H1 (cell line): ENCODE measurements around the gene ARPC2. TPM values are rescaled to one million over a fixed set of nuclear protein-coding genes. Genes with fewer than 3 reads are reported as not detected.
A peak's percentile ranks its signal among the peaks of the same experiment; 100 is the strongest.

Experiments
- CTCF ChIA-PET: fragments of 300-600 bp; sonication (Branson Sonifier 250); formaldehyde crosslinking; loops from one replicate; lab custom pipeline; 2021; ENCODE audit not compliant: partially characterized antibody; lab: Charles Lee
- POLR2A ChIA-PET: fragments of 300-600 bp; sonication (Branson Sonifier 250); formaldehyde crosslinking; loops from one replicate; lab custom pipeline; 2021; ENCODE audit warnings: inconsistent platforms; ENCODE audit not compliant: partially characterized antibody; lab: Charles Lee
- DNase-seq, 2 experiments: peaks; one replicate each; pipeline versions ENCODE4 v3.0.0 to v3.0.0-alpha.2; 2010 to 2022; ENCODE audit warnings: low spot score in 2 of 2, low read depth in 1 of 2, mixed read lengths in 1 of 2
- FAIRE-seq: peaks from 2 replicates; lab custom pipeline; 2011; peaks lifted over from hg19 to GRCh38; lab: Jason Lieb, UNC
- H2AFZ ChIP-seq: 2 replicates; pipeline ENCODE4 v1.8.1; 2012; ENCODE audit warnings: low read length, inconsistent platforms
- H2AK5ac ChIP-seq: 2 replicates; pipeline ENCODE4 v1.6.1; 2013; ENCODE audit warnings: low read depth, low read length
- H2BK120ac ChIP-seq: replicated peaks from 2 replicates; pipeline ENCODE3; 2013; ENCODE audit warnings: low read depth, low read length, inconsistent platforms
- H2BK12ac ChIP-seq: 2 replicates; pipeline ENCODE4 v1.6.1; 2013; ENCODE audit warnings: low read depth, low read length
- H2BK15ac ChIP-seq: 2 replicates; pipeline ENCODE4 v1.6.1; 2013; ENCODE audit warnings: low read length
- H2BK20ac ChIP-seq: 2 replicates; pipeline ENCODE4 v1.6.1; 2013; ENCODE audit warnings: low read length
- H2BK5ac ChIP-seq: 2 replicates; pipeline ENCODE4 v1.6.1; 2013; ENCODE audit warnings: low read depth, low read length
- H3K14ac ChIP-seq: 2 replicates; pipeline ENCODE4 v1.6.1; 2013; ENCODE audit warnings: inconsistent platforms; ENCODE audit not compliant: insufficient read length
- H3K18ac ChIP-seq: 2 replicates; pipeline ENCODE4 v1.6.1; 2013; ENCODE audit warnings: low read length; ENCODE audit errors: extremely low read depth
- H3K23ac ChIP-seq: 2 replicates; pipeline ENCODE4 v1.6.1; 2013; ENCODE audit warnings: inconsistent platforms; ENCODE audit not compliant: insufficient read length
- H3K23me2 ChIP-seq: 2 replicates; pipeline ENCODE4 v1.6.1; 2013; ENCODE audit warnings: low read depth, low read length
- H3K27ac ChIP-seq: 2 replicates; pipeline ENCODE4 v1.6.1; 2011; ENCODE audit warnings: low read depth, low read length, inconsistent platforms
- H3K27me3 ChIP-seq, 4 experiments: replicated peaks in 1 of 4; 1 replicate in 1 of 4; 2 replicates in 3 of 4; pipeline versions ENCODE4 v1.6.1 to v1.8.1; 2011 to 2013; ENCODE audit warnings: low read length in 3 of 4, mild to moderate bottlenecking in 3 of 4, inconsistent platforms in 2 of 4, mixed read lengths in 2 of 4, moderate library complexity in 1 of 4; ENCODE audit not compliant: control insufficient read depth in 3 of 4, insufficient read depth in 3 of 4; ENCODE audit errors: extremely low read depth in 1 of 4
- H3K36me3 ChIP-seq, 4 experiments: 2 replicates each; pipeline versions ENCODE4 v1.6.1 to v1.8.1; 2011 to 2013; ENCODE audit warnings: mild to moderate bottlenecking in 4 of 4, low read length in 3 of 4, moderate library complexity in 2 of 4, control low read depth in 1 of 4, inconsistent platforms in 1 of 4; ENCODE audit not compliant: insufficient read depth in 4 of 4, control insufficient read depth in 2 of 4
- H3K4ac ChIP-seq: replicated peaks from 2 replicates; pipeline ENCODE3; 2013; ENCODE audit warnings: low read length, low read depth, mixed read lengths, inconsistent platforms; ENCODE audit not compliant: insufficient read length
- H3K4me1 ChIP-seq, 4 experiments: replicated peaks in 1 of 4; 1 replicate in 1 of 4; 2 replicates in 3 of 4; pipeline versions ENCODE4 v1.6.1 to v1.8.1; 2011 to 2013; ENCODE audit warnings: low read length in 3 of 4, inconsistent platforms in 2 of 4, mixed read lengths in 1 of 4; ENCODE audit not compliant: insufficient read depth in 4 of 4, control insufficient read depth in 3 of 4
- H3K4me2 ChIP-seq, 2 experiments: 2 replicates each; pipeline versions ENCODE4 v1.6.1 to v1.8.1; 2011 to 2013; ENCODE audit warnings: low read depth in 2 of 2, low read length in 2 of 2, control low read depth in 1 of 2, inconsistent platforms in 1 of 2, mild to moderate bottlenecking in 1 of 2; ENCODE audit not compliant: insufficient read depth in 1 of 2
- H3K4me3 ChIP-seq, 4 experiments: fragments of 200-600, 300-600 bp in 1 of 4; sonication (generic), shearing (Covaris generic), sonication (Bioruptor Twin) in 1 of 4; 2 replicates each; pipeline versions ENCODE4 v1.5.1 to v1.8.1; 2011 to 2016; ENCODE audit warnings: low read length in 4 of 4, low read depth in 3 of 4, control low read depth in 2 of 4, inconsistent platforms in 2 of 4, mild to moderate bottlenecking in 2 of 4, mixed read lengths in 1 of 4, moderate library complexity in 1 of 4; ENCODE audit not compliant: insufficient read depth in 2 of 4; ENCODE audit errors: extremely low read depth in 1 of 4
- H3K56ac ChIP-seq: replicated peaks from 2 replicates; pipeline ENCODE3; 2013; ENCODE audit warnings: low read depth, mild to moderate bottlenecking, mixed read lengths, low read length, inconsistent platforms; ENCODE audit not compliant: insufficient read length
- H3K79me1 ChIP-seq: 2 replicates; pipeline ENCODE4 v1.6.1; 2013; ENCODE audit warnings: low read depth, low read length, control low read depth
- H3K79me2 ChIP-seq, 2 experiments: 2 replicates each; pipeline versions ENCODE4 v1.6.1 to v1.8.1; 2012 to 2013; ENCODE audit warnings: low read length in 2 of 2, mild to moderate bottlenecking in 2 of 2, inconsistent platforms in 1 of 2; ENCODE audit not compliant: insufficient read depth in 2 of 2, control insufficient read depth in 1 of 2
- H3K9ac ChIP-seq, 4 experiments: replicated peaks in 1 of 4; 1 replicate in 1 of 4; 2 replicates in 3 of 4; pipeline versions ENCODE4 v1.6.1 to v1.8.1; 2011 to 2013; ENCODE audit warnings: low read depth in 3 of 4, low read length in 3 of 4, control low read depth in 2 of 4, mild to moderate bottlenecking in 2 of 4, moderate library complexity in 2 of 4, inconsistent platforms in 1 of 4; ENCODE audit errors: extremely low read depth in 1 of 4
- H3K9me3 ChIP-seq, 2 experiments: 2 replicates each; pipeline versions ENCODE4 v1.6.1 to v1.8.1; 2012 to 2013; ENCODE audit warnings: mild to moderate bottlenecking in 2 of 2, moderate library complexity in 2 of 2, control low read depth in 1 of 2, inconsistent platforms in 1 of 2, low read depth in 1 of 2, low read length in 1 of 2, mixed read lengths in 1 of 2; ENCODE audit not compliant: insufficient read depth in 2 of 2
- H4K20me1 ChIP-seq, 2 experiments: replicated peaks in 1 of 2; 2 replicates each; pipeline versions ENCODE3 to v1.8.1; 2011 to 2013; ENCODE audit warnings: inconsistent platforms in 2 of 2, low read length in 2 of 2, mild to moderate bottlenecking in 1 of 2; ENCODE audit not compliant: insufficient read depth in 2 of 2, control insufficient read depth in 1 of 2
- H4K5ac ChIP-seq: 2 replicates; pipeline ENCODE4 v1.6.1; 2013; ENCODE audit warnings: low read length, low read depth, mixed read lengths, inconsistent platforms; ENCODE audit not compliant: insufficient read length
- H4K8ac ChIP-seq: 2 replicates; pipeline ENCODE4 v1.8.0; 2013; ENCODE audit warnings: mild to moderate bottlenecking, moderate library complexity, low read length, inconsistent platforms; ENCODE audit not compliant: insufficient read depth; ENCODE audit errors: extremely low read depth
- H4K91ac ChIP-seq: replicated peaks from 2 replicates; pipeline ENCODE3; 2013; ENCODE audit warnings: low read length, mixed read lengths, inconsistent platforms; ENCODE audit not compliant: insufficient read length
- ASH2L ChIP-seq: fragments of 200-600, 300-600 bp; sonication (generic); IDR thresholded peaks from one replicate; pipeline ENCODE4 v1.7.1; 2017; ENCODE audit warnings: low read length
- CBX8 ChIP-seq: fragments of 300-800, 300-1000 bp; sonication (generic); IDR thresholded peaks from 2 replicates; pipeline ENCODE4 v1.7.1; 2016; ENCODE audit warnings: low read depth, low read length, borderline replicate concordance
- CEBPB ChIP-seq: IDR thresholded peaks from 2 replicates; pipeline ENCODE4 v1.6.1; 2012; ENCODE audit warnings: low read depth, low read length
- KDM4A ChIP-seq: IDR thresholded peaks from one replicate; pipeline ENCODE4 v1.7.1; 2012; ENCODE audit warnings: low read depth, mild to moderate bottlenecking, moderate library complexity, low read length, inconsistent platforms; ENCODE audit not compliant: severe bottlenecking
- POU5F1 ChIP-seq: IDR thresholded peaks from 2 replicates; pipeline ENCODE4 v1.6.1; 2011; ENCODE audit warnings: low read depth, mild to moderate bottlenecking, low read length, moderate library complexity
- RFX5 ChIP-seq: IDR thresholded peaks from 2 replicates; pipeline ENCODE4 v1.6.1; 2011; ENCODE audit warnings: low read depth, low read length, improper control_type of control experiment, borderline replicate concordance
- SIX5 ChIP-seq: IDR thresholded peaks from 2 replicates; pipeline ENCODE4 v1.6.1; 2011; ENCODE audit warnings: mild to moderate bottlenecking, low read depth, low read length
- SP4 ChIP-seq: IDR thresholded peaks from 2 replicates; pipeline ENCODE4 v1.6.1; 2012; ENCODE audit warnings: low read length, inconsistent platforms
- TEAD4 ChIP-seq: IDR thresholded peaks from 2 replicates; pipeline ENCODE4 v1.6.1; 2012; ENCODE audit warnings: low read depth, low read length, inconsistent platforms, mixed read lengths
- USF2 ChIP-seq: IDR thresholded peaks from 2 replicates; pipeline ENCODE4 v1.6.1; 2011; ENCODE audit warnings: low read length, improper control_type of control experiment
- WGBS, 2 experiments: shearing (Covaris generic) in 1 of 2; methylation state at CpG; one replicate each; pipeline versions ENCODE4 v1.1.6 to v1.1.7; 2013 to 2015; ENCODE audit warnings: low lambda C conversion rate in 2 of 2, mixed read lengths in 2 of 2, inconsistent platforms in 1 of 2, low coverage in 1 of 2, missing lambda C conversion rate in 1 of 2; ENCODE audit not compliant: insufficient replicate concordance in 2 of 2, insufficient coverage in 1 of 2, insufficient read length in 1 of 2; ENCODE audit errors: extremely low coverage in 1 of 2, missing lambda C conversion rate in 1 of 2; 5-methylcytosine and 5-hydroxymethylcytosine counted together
- polyA plus RNA-seq, 7 experiments: library from polyadenylated mRNA; depleted of rRNA in 3 of 7; stranded (reverse) in 5 of 7; unstranded in 2 of 7; fragments of >200 nt in 5 of 7; fragments of 200-250 nt in 2 of 7; gene quantifications; 1 replicate in 5 of 7; 2 replicates in 1 of 7; 4 replicates in 1 of 7; pipeline versions ENCODE4 v1.2.1 to v1.2.3, GENCODE V29; 2011 to 2013; ENCODE audit warnings: missing spikeins in 2 of 7, mixed read lengths in 2 of 7
- total RNA-seq: library from RNA; stranded (reverse); fragmentation: NEBNext Ultra II Directional; extraction: Animal tissue kit (Norgen Biotek cat#: 25700); gene quantifications from 2 replicates; pipeline ENCODE4 v1.2.1, GENCODE V29; 2021

ARPC2 gene
- total and polyA plus RNA-seq, 2 of the 8 experiments (the other 6 are each of a cell fraction or from before 2014, with no cell fraction given): 174 to 195 TPM

DNA sequence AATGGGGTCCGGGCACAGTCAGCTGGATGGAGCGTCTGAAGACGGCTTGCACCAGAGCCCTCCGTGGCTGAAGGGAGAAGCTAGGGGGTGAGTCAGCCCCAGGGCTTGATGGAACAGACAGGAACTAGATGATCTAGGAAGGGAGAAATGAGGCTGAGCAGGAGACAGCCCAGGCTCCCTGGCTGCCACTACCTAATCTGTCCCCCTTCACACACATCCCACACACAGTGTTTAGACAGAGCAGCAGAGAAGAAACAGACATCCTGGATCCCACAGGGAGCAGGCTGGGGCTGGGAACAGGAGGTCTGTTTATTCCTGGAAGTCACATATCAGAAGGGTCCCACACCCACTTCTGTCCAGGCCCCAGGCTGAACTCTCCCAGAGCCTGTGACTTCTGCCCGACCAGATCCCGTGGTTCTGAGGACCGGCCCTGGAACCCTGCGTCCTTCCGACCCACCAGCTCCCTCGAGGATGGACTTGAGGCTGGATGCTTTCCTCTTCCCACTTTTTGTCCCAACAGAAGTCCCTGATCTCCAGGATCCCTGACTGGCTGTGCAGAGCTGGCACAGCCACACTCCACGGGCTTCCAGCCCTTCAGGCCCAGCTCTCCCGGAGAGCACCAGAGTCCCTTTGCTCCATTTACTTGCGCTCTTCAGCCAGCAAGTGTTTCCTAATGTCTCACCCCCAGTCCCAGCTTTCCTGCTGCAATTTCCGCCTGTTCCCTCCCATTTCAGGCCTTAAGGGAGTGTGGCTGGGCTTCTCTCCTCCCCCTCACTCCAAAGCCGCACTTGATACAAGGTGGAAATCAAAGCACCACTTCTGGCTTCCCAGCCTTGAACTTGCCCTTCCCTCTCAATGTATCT is 42.3 kb downstream of the ARPC2 start:
- CTCF ChIA-PET: interaction anchor here (0.6 to 9.0 kb wide), 17 partner anchors 9 to 396 kb away, joined by 3 to 81 read pairs (median 3); partner anchors contain the start of genes AAMP and PNKD
- 0 out of 2 replicates have a peak overlapping the region, but pooled peaks have one; percentile 61 for H2BK15ac ChIP-seq
- no peak for TF ChIP-seq SP4
- TF ChIP-seq TEAD4: no peak
- no peak for TF ChIP-seq POU5F1
- no peak for TF ChIP-seq RFX5
- TF ChIP-seq USF2: no peak
- TF ChIP-seq KDM4A: no peak
- no peak for TF ChIP-seq CEBPB
- no peak for TF ChIP-seq CBX8
- TF ChIP-seq ASH2L: no peak
- no peak for TF ChIP-seq SIX5

More for the DNA sequence above, 42.3 kb downstream of the ARPC2 start:
- Histone ChIP-seq H4K5ac (no peak overlapping the region), H2AK5ac (peak overlapping the region; percentile 24; the same call in 1 of the 2 replicates), H3K27ac (0 out of 2 replicates have a peak overlapping the region, but pooled peaks have one; percentile 29), H3K18ac (no peak overlapping the region), H3K79me1 (no peaks in the 10 kb centered on the region), H2BK5ac (peak overlapping the region; percentile 31), H3K79me2 (no peaks in the 10 kb centered on the region), H3K23me2 (no peaks in the 10 kb centered on the region), H3K23ac (no peak overlapping the region), H4K91ac (no peak overlapping the region), H3K9me3 (no peaks in the 10 kb centered on the region), H3K36me3 (peaks cover 4 to 26% (median 10%) of the 10 kb centered on the region in 4 experiments; a peak in 6 of 8 replicates), H2BK12ac (0 out of 2 replicates have a peak overlapping the region, but pooled peaks have one; percentile 1), H3K14ac (no peak overlapping the region), H2BK120ac (no peak overlapping the region), H3K27me3 (no peaks in the 10 kb centered on the region), H3K4me2 (no peak overlapping the region; a peak in 1 of 4 replicates), H3K4ac (no peak overlapping the region), H4K20me1 (peaks cover 0 to 5% of the 10 kb centered on the region in 2 experiments), H3K4me1 (peaks cover 3 to 22% (median 15%) of the 10 kb centered on the region in 4 experiments), H2BK20ac (no peak overlapping the region), H2AFZ (no peak overlapping the region), H4K8ac (no peak overlapping the region; the same call in 1 of the 2 replicates), H3K56ac (no peak overlapping the region), H3K4me3 (no peak overlapping the region), H3K9ac (no peak overlapping the region)
- POLR2A ChIA-PET: interaction anchor here (0.6 to 3.7 kb wide), 6 partner anchors 8 to 91 kb away, joined by 3 to 29 read pairs (median 3); partner anchors contain the start of genes AAMP, ARPC2 and PNKD
- whole genome bisulfite sequencing, 2 experiments: 78% methylated on average over 15 of the region's 15 CpGs; no CpG with 5 or more reads in 1 of the 2 experiments
- FAIRE-seq (no peak), DNase-seq (no peak)
